DMS 273 (cell line): ENCODE data around the gene NMB.
"Not testable (repeated sequence)": the region's sequence is repeated elsewhere in the genome, so short reads cannot be mapped to it uniquely, and the experiment has no call there.

Experiments
- DNase-seq: peaks from one replicate; lab custom pipeline; 2025; ENCODE audit not compliant: unreplicated experiment; lab: John Stamatoyannopoulos, UW

The NMB gene

GRCh38 chr15:84658080-84658787, at the start of gene NMB:
NMB (minus strand) TSS chr15:84658199; CDS start chr15:84658152, 47 bp downstream.
- peak; percentile 93 for DNase-seq

- DNase-seq = no peak
These were observed 45.8 kb upstream of the NMB start for GRCh38 chr15:84703808-84704207.

DNA sequence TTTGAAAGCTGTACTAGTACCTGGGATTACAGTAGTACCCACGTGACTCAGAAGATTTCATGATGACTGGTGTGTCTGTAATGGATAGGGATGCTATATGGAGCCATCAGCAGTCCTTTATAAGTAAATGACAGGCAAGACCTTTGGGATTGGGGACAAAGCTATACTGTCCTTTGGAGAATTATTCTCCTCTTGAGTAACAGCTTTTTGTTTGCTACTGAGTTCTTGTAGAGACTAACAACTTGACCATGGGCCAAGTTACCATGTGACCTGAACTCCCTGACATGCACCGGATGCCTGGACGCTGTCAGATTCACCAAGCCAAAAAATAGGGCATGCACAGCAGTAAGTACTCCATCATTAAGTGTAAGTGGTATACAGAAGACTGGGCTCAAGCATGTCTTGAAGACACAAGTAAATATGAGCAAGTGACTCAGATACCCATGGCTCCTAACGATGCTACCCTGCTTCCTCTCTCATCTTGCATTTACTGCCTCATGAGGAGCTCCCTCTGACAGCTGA, 45.0 kb upstream of the NMB start:
- DNase-seq = peak; percentile 3

DNA sequence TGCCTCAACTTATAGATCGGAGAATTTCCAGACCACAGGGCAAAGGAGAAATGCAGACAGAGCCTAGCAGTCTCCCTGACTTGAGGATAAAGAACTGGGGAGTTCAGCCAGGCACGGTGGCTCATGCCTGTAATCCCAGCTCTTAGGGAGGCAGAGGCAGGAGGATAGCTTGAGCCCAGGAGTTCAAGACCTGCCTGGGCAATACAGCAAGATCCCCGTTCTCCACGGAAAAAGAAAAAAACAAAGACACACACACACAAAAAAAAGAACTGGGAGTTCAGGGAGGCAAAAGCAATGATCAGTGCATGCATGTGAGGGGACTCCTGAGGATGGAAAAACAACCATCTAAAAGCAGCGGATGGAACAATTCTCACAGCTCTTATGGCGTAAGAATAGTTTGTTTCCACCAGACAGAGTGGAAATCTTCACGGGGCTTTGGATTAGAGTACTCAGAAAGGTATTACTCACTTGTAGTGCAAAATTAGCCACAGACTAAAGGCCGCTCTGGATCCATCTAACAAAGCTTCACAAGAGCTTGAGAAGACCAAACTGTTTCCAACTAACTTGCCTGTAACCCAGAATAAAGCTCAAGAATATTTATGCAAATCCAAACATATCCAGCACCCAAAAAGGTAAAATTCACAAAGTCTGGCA, 41.7 kb upstream of the NMB start:
- DNase-seq = no peak

- no peak for DNase-seq
These were observed 39.4 kb upstream of the NMB start for GRCh38 chr15:84697236-84697990.

GRCh38 chr15:84696757-84697156, 38.8 kb upstream of the NMB start:
- no peak for DNase-seq

DNA sequence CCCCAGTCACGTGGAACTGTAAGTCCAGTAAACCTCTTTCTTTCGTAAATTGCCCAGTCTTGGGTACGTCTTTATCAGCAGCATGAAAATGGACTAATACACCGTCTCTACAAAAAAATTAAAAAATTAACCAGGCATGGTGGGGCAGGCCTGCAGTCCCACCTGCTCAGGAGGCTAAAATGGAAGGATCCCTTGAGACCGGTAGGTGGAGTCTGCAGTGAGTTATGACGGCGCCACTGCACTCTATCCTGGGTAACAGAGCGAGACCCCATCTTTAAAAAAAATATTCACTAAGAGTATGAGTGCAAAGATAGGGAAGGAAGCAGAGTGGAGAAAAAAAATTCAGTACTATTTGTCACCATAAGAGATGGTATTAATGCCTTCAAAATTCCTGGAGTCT, 32.3 kb upstream of the NMB start:
- no peak for DNase-seq

DNA sequence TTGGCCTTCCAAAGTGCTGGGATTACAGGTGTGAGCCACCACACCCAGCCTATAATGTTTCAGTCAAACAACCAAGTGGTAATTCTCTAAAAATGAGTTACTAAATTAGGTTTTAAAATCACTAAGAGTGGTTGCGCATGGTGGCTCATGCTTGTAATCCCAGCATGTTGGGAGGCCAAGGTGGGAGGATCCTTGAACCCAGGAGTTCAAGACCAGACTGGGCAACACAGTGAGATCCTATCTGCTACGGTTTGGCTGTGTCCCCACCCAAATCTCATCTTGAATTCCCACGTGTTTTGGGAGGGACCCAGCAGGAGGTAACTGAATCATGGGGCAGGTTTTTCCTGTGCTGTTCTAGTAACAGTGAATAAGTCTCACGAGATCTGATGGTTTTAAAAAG, 31.9 kb upstream of the NMB start:
- DNase-seq = no peak

GRCh38 chr15:84686446-84686845, 28.4 kb upstream of the NMB start:
- DNase-seq = not testable (repeated sequence)

DNA sequence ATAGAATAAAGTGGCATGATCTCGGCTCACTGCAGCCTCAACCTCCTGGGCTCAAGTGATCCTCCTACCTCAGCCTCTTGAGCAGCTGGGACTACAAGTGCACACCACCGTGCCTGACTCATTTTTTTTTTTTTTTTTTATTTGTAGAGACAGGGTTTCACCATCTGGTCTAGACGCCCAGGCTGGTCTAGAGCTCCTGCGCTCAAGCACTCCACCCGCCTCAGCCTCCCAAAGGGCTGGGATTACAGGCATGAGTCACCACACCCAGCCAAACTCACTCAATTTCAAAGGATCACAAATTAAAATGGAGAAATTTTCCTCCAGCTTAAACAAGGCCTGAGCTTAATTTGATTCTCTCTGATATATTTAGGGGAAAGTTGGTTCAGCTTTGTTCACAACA, 27.3 kb upstream of the NMB start:
- DNase-seq = peak; percentile 73

DNA sequence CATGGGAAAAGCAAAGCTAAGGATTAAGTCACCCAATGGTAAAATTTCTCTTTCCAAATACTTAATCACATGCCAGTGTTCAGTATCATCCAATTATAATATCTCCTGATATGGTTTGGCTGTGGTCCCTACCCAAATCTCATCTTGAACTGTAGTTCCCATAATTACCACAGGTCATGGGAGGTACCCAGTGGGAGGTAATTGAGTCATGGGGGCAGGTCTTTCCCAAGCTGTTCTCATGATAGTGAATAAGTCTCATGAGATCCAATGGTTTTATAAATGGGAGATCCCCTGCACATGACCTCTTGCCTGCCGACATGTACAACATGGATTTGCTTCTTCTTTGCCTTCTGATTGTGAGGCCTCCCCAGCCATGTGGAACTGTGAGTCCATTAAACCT, 26.1 kb upstream of the NMB start:
- DNase-seq = peak; percentile 30

DNA sequence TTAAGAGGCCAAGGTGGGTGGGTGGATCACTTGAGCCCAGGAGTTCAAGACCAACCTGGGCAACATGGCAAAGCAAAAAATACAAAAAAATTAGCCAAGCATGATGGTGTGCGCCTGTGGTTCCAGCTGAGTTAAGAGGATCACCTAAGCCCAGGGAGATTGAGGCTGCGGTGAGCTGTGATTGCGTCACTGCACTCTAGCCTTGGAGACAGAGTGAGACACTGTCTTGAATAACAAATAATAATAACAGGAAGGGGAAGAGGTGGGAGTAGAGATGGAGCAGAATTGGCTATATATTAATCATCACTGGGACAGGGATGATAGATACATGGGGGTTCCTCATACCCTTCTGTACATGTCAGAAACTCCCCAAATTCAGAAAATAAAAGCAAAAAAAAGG, 23.8 kb upstream of the NMB start:
- DNase-seq = no peak

GRCh38 chr15:84671211-84671610, 13.2 kb upstream of the NMB start:
- DNase-seq = no peak

DNA sequence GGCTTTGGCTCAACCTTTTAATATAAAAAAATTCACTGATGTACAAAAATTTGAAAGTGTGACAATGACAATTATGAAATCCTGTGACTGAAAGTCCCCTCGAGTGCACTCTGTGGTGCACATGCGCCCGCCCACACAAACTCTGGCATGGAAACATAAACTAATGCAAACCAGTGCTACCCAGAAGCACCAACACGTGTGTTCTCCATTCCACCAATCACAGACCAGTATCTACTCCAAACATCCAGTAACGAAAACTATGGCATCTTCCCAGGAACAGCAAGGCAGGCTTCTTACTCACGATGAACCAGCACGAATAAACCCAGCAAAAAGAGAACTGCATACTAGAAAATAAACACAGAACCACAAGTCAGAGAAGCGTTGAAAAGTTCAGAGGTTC, 11.7 kb upstream of the NMB start:
- no peak for DNase-seq

DNA sequence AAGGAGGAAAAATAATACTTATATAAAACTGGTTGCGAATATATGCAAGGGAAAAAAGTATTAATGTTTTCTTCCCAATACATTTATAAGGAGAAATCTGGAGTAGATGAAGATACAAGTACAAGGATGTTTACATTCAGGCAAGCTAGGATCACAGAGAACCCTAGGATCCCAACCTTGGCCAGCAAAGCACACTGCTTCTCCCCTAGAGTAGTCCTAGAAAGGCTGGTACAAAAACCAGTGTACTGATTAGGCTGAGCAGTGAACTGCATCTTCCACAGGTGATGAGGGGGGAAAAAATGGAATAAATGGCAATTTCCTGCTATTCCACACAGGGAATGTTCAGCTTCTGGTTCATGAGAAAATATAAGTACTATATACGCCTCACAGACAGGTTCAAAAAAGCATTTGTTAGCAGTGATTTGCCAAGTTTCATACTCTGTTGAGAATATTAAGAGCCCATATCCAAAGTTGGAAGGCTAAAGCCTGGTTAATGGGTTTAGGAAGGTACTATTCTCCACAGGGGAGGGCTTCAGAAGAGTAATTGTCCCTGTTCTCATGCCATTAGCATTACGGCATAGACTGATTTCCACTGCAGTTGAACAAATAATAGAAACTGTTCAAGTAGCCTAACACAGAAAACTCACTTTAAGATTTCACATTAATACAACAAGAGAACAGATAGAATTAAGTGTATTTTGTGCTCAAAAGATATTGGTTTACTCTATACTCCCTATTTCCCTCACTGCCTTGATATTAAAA, 10.4 kb upstream of the NMB start:
- no peak for DNase-seq

DNA sequence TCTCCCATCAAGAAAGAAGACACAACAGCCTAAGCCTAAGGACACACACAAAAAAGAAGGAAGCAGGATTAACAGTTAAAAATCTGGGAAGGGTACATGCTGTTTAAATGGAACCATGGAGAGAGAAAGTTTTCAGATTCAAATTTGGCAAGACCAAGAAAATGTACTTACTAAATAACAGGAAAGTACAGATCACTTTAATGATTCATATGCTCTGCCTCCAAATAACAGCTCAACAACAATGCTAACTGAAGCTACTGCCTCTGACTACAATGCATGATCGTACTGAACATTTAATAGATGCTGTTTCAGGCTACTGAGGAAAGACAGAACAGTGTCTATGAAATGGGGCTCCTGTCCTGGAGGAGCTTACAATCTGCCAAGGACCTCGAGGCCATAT, 8.4 kb upstream of the NMB start:
- DNase-seq = no peak

GRCh38 chr15:84661001-84661400, 3.0 kb upstream of the NMB start:
- DNase-seq = no peak

- DNase-seq = peak; percentile 7
These were observed 2.1 kb upstream of the NMB start for GRCh38 chr15:84659904-84660781.

GRCh38 chr15:84658788-84659411, 901 bp upstream of the NMB start:
- no peak for DNase-seq

DNA sequence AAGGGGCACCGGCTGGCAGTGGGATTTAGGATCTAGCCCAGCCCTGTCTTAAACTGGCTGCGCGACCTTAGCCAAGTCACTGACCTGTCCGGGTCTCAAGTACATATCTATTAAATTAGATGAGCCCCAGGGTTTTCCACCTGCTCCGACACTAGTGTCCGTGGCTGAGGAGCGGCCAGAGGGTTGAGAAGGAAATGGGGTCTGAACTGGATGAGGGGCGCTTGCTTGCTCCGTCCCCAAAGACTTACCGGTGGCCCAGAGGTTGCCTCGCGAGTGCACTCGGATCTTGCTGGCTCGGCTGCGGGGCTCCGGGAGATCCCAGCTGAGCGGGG, 285 bp downstream of the NMB start:
- DNase-seq = no peak
